Putamen (tissue), 1 donor: ENCODE data around the gene USP34.

Source experiments
- DNase-seq: peaks from one replicate; pipeline ENCODE4 v3.0.0-alpha.2; 2016; ENCODE audit warnings: low spot score

The USP34 gene

GRCh38 chr2:61291851-61292575, 178.9 kb downstream of the USP34 start:
- no peak for DNase-seq

GRCh38 chr2:61288070-61288841, 182.6 kb downstream of the USP34 start:
- DNase-seq = no peak

DNA sequence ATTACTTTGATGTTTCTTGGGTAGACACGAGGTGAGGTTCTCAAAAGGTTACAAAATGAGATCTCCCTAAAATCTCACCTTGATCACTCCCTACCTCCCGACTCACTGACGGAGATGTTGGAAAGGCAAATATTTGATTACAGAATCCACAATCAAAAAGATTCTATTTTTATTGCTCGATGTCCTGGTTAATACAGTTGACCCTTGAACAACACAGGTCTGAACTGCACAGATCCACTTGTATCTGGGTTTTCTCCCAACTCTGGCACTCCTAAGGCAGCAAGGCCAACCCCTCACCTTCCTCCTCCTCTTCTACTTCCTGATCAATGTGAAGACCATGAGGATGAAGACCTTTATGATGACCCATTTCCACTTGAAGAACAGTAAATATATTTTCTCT, 183.6 kb downstream of the USP34 start:
- no peak for DNase-seq

GRCh38 chr2:61283443-61284160, 187.3 kb downstream of the USP34 start:
- DNase-seq = no peak

- no peak for DNase-seq
Observed at GRCh38 chr2:61282104-61282590, 188.7 kb downstream of the USP34 start.

DNA sequence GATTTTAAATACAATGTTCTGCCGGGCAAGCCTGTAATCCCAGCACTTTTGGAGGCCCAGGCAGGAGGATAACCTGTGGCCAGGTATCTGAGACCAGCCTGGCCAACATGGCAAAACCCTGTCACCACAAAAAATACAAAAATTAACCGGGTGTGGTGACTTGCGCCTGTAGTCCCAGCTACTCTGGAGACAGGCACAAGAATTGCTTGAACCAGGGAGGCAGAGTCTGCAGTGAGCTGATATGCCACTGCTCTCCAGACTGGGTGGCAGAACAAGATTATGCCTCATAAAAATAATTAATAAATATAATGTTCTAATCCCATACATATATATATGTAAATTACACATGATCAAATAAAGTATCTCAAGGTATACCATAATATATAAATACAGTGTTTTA, 189.6 kb downstream of the USP34 start:
- no peak for DNase-seq

DNA sequence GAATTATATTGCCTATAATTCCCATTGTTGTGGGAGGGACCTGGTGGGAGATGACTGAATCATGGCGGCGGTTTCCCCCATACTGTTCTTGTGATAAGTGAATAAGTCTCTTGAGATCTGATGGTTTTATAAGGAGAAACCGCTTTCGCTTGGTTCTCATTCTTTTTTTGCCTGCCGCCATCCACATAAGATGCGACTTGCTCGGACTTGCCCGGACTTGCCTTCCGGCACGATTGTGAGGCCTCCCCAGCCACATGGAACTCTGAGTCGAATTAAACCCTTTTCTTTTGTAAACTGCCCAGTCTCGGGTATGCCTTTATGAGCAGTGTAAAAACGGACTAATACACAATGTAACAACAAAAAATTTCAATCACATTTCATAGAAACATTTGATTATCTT, 193.1 kb downstream of the USP34 start:
- DNase-seq = no peak

GRCh38 chr2:61275575-61276184, 195.2 kb downstream of the USP34 start:
- no peak for DNase-seq

DNA sequence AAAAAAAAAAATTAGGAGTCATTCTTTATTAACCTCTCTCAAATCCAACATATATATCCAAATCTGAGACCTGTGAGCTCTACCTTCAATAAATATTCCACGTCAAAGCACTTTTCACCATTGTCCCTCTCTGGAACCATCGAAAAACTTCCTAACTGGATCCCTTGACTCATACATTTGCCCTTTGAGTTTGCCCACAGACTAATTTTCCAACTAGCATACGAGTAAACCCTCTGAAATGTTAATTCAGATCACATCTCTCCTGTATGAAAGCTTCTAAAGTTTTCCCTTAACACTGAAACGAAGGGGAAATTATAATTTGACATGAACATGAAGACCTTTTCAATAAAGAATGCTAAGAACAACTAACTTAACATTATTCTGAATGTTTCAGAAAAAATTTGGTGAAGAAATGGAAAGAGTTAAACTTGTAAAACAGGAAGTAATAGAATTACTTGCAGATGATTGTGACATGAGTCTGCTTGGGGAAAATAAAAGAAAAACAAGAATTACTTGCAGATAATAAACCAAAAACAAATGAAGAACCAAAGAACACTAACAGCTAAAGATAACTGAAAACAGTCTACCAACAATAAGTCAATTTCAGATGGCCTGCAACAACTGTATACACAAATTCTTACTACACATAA, 198.3 kb downstream of the USP34 start:
- DNase-seq = no peak

DNA sequence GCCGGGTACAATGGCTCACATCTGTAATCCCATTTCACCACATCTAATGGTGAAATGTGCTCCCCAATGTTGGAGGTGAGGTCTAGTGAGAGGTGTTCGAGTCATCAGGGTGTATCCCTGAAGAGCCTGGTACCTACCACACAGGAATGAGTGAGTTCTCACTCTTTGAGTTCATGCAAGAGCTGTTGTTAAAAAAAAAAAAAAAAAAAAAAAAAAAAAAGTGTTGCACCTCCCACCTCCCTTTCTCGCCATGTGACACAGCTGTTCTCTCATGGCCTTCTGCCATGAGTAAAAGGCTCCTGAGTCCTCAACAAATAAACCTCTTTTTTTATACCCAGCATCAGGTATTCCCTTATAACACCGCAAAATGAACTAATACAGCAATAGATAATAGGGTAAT, 202.6 kb downstream of the USP34 start:
- DNase-seq = no peak

- DNase-seq = no peak
Observed at GRCh38 chr2:61266632-61267505, 204.0 kb downstream of the USP34 start.

DNA sequence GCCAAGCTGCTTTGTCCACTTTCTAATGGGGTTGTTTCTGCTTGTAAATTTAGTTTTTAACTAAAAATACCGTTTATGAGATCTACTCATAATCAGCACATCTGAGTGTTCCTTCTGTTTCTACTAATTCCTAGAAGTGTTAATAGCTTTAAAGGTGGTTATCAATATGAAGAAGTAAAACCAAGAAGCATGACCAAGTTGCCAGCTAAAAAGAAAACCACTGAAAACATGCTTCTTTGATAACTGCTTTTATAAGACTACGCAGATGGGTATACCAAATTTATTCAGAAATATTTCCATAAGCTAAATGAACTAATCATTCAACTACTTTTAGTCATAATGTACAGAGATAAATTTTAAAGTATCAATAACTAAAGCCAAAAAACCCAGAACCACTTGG, 207.1 kb downstream of the USP34 start:
- no peak for DNase-seq

- DNase-seq = no peak
Observed at GRCh38 chr2:61262699-61263098, 208.2 kb downstream of the USP34 start.

DNA sequence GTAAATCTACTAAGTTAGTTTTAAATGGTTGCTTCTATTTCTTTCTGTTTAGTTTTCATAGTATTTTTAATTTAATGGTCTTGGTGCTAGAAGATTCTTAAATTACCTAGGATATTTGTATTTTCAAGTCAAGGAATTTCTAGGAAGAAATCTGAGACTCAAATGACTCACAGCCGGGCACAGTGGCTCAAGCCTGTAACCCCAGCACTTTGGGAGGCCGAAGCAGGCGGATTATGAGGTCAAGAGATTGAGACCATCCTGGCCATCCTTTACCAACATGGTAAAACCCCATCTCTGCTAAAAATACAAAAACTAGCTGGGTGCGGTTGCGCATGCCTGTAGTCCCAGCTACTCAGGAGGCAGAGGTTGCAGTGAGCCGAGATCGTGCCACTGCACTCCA, 213.4 kb downstream of the USP34 start:
- no peak for DNase-seq

DNA sequence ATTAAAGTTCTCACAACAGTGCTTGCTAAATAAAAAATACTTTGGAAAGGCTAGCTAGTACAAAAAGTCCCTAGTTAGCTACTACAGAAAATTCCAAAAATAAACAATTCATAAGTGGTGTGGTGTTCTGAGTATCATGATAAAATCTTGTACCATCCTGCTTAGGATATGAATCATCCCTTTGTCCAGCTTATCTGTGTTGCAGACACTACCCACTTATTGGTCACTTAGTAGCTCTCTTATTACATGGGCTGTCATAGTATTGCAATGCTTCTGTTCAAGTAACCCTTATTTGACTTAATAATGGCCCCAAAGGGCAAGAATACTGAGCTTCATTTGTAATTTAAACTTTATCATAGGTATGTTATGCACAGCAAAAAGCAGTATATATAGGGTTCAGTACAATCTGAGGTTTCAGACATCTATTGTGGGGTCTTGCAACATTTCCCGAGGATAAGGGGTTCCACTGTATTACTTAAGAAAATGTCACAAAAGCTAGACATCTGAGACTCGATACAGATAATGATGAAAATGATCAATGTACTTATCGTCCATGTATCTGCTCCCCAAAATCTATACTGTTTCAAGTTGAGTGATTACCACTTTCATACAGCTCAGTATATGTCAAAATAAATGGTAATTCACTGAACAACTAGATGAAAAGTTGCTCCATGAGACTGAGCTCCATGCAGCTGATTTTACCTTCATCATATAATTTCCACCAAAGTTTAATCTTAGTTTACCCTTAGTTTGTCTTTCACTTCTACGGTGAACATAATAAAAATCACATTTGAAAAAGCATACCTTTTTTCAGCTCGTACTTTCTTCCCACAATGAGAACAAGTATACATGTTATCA, 215.1 kb downstream of the USP34 start:
- DNase-seq = no peak

- no peak for DNase-seq
Observed at GRCh38 chr2:61254536-61254935, 216.4 kb downstream of the USP34 start.

GRCh38 chr2:61253136-61253535, 217.8 kb downstream of the USP34 start:
- peak; percentile 4 for DNase-seq

- no peak for DNase-seq
Observed at GRCh38 chr2:61252031-61252430, 218.9 kb downstream of the USP34 start.

DNA sequence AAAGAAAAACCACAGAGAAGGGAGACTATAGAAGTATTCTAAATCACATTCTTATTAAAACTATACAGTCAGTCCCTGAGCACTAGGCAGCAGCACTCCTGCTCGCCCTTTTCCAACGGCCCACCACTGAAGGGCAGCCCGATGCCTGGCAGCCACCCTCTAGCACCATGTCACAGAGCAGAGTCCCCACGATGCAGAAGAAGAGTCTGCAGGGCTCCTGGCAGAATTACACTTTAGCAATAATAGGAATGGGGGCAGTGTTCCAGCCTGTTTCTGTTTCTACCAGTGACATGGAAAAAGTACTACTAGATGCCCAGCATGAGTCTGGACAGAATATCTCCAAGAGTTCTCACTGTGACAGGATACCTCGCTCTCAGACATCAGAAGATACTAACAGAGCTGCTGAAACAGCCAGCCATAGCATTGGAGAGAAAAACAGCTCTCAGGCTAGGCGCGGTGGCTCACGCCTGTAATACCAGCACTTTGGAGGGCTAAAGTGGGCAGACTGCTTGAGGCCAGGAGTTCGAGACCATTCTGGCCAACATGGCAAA, 221.3 kb downstream of the USP34 start:
- no peak for DNase-seq
